IPS-18c (cell line): ENCODE measurements around the gene GCFC2.
A peak's percentile ranks its signal among the peaks of the same experiment; 100 is the strongest.
"Not testable (repeated sequence)": the region's sequence is repeated elsewhere in the genome, so short reads cannot be mapped to it uniquely, and the experiment has no call there.

Experiments
- H3K4me3 ChIP-seq: 2 replicates; pipeline ENCODE4 v1.7.0; 2013; ENCODE audit warnings: low read depth, mild to moderate bottlenecking, low read length, moderate library complexity; ENCODE audit not compliant: insufficient read depth
- H3K9me3 ChIP-seq: one replicate; pipeline ENCODE4 v1.6.1; 2013; ENCODE audit warnings: mild to moderate bottlenecking, low read length, moderate library complexity; ENCODE audit not compliant: control insufficient read depth, insufficient read depth

The GCFC2 gene

GRCh38 chr2:75703589-75704287 lies 7.0 kb downstream of the GCFC2 start:
- no peaks in the 10 kb centered on the region for H3K9me3 ChIP-seq
- H3K4me3 ChIP-seq = no peak overlapping the region

GRCh38 chr2:75702593-75702992 lies 8.1 kb downstream of the GCFC2 start:
- no peak overlapping the region for H3K4me3 ChIP-seq
- H3K9me3 ChIP-seq = no peaks in the 10 kb centered on the region

- H3K4me3 ChIP-seq = no peak overlapping the region
- no peaks in the 10 kb centered on the region for H3K9me3 ChIP-seq
Measured at GRCh38 chr2:75698918-75699317, 11.8 kb downstream of the GCFC2 start.

- no peaks in the 10 kb centered on the region for H3K9me3 ChIP-seq
- H3K4me3 ChIP-seq = no peak overlapping the region
Measured at GRCh38 chr2:75688196-75688595, 22.5 kb downstream of the GCFC2 start.

GRCh38 chr2:75683430-75683829 lies 27.3 kb downstream of the GCFC2 start:
- H3K4me3 ChIP-seq, H3K9me3 ChIP-seq: not testable (repeated sequence)

- H3K4me3 ChIP-seq = no peak overlapping the region
- no peaks in the 10 kb centered on the region for H3K9me3 ChIP-seq
Measured at GRCh38 chr2:75680402-75680801, 30.3 kb downstream of the GCFC2 start.

GRCh38 chr2:75679556-75679955 lies 31.2 kb downstream of the GCFC2 start:
- Histone ChIP-seq H3K9me3 (no peaks in the 10 kb centered on the region), H3K4me3 (no peak overlapping the region)

GRCh38 chr2:75676464-75676863 lies 34.3 kb downstream of the GCFC2 start:
- no peaks in the 10 kb centered on the region for H3K9me3 ChIP-seq

GRCh38 chr2:75675908-75676307 lies 34.8 kb downstream of the GCFC2 start:
- H3K4me3 ChIP-seq = no peak overlapping the region
- H3K9me3 ChIP-seq = no peaks in the 10 kb centered on the region

More at GRCh38 chr2:75676464-75676863, 34.3 kb downstream of the GCFC2 start:
- H3K4me3 ChIP-seq = no peak overlapping the region

GRCh38 chr2:75675423-75675822 lies 35.3 kb downstream of the GCFC2 start:
- not testable (repeated sequence) for H3K4me3 ChIP-seq, H3K9me3 ChIP-seq

GRCh38 chr2:75667884-75668283 lies 42.8 kb downstream of the GCFC2 start:
- H3K9me3 ChIP-seq = no peaks in the 10 kb centered on the region
- H3K4me3 ChIP-seq = no peak overlapping the region

GRCh38 chr2:75666911-75667310 lies 43.8 kb downstream of the GCFC2 start:
- Histone ChIP-seq H3K9me3 (no peaks in the 10 kb centered on the region), H3K4me3 (no peak overlapping the region)

- H3K4me3 ChIP-seq = no peak overlapping the region
Measured at GRCh38 chr2:75657798-75658197, 52.9 kb downstream of the GCFC2 start.

GRCh38 chr2:75656563-75656962 lies 54.2 kb downstream of the GCFC2 start:
- Histone ChIP-seq H3K4me3 (no peak overlapping the region), H3K9me3 (no peaks in the 10 kb centered on the region)

More at GRCh38 chr2:75657798-75658197, 52.9 kb downstream of the GCFC2 start:
- no peaks in the 10 kb centered on the region for H3K9me3 ChIP-seq

- H3K9me3 ChIP-seq = no peaks in the 10 kb centered on the region
Measured at GRCh38 chr2:75655861-75656260, 54.9 kb downstream of the GCFC2 start.

GRCh38 chr2:75654012-75654411 lies 56.7 kb downstream of the GCFC2 start:
- no peak overlapping the region for H3K4me3 ChIP-seq
- no peaks in the 10 kb centered on the region for H3K9me3 ChIP-seq

More at GRCh38 chr2:75655861-75656260, 54.9 kb downstream of the GCFC2 start:
- no peak overlapping the region for H3K4me3 ChIP-seq

- peak overlapping the region; percentile 98; the same call in 1 of the 2 replicates for H3K4me3 ChIP-seq
Measured at GRCh38 chr2:75647771-75648170, 62.9 kb downstream of the GCFC2 start.

GRCh38 chr2:75646583-75647425 lies 63.9 kb downstream of the GCFC2 start, which contains the start of gene MRPL19:
MRPL19 (plus strand) TSS chr2:75646783; CDS start chr2:75646808, 25 bp downstream.
- H3K4me3 ChIP-seq = peak within 1 kb of the TSS; percentile 98
- no peaks in the 10 kb centered on the region for H3K9me3 ChIP-seq

More at GRCh38 chr2:75647771-75648170, 62.9 kb downstream of the GCFC2 start:
- H3K9me3 ChIP-seq = no peaks in the 10 kb centered on the region
